CD4-positive, alpha-beta T cell treated with Interferon gamma for 1 hour (primary cell): ENCODE data around the gene DISC1.
"Not testable (repeated sequence)": the region's sequence is repeated elsewhere in the genome, so short reads cannot be mapped to it uniquely, and the experiment has no call there.

Experiments used
- DNase-seq: peaks from one replicate; pipeline ENCODE4 v3.0.0-alpha.2; 2020

The DISC1 gene

DNA sequence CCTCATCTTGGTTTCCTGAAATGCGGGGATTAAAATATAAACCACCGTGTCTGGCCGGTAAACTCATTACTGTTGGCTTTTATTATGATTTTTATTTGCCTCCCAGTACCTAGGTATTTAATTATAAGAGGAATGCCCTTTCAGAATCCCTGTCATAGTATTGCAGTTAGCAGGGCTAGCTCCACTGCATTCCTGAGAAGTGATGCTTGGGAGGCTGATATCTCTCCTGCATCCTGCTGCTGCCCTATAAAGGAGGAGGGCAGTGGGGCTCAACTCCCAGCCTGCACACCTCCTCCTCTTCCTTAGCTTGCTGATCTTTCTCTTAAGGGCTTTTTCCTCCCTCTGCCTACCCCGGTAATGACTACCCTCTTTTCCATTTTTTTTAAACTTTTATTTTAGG, 19.9 kb upstream of the DISC1 start:
- DNase-seq, result no peak

- no peak for DNase-seq
Observed at GRCh38 chr1:231610388-231610787, 16.2 kb upstream of the DISC1 start.

DNA sequence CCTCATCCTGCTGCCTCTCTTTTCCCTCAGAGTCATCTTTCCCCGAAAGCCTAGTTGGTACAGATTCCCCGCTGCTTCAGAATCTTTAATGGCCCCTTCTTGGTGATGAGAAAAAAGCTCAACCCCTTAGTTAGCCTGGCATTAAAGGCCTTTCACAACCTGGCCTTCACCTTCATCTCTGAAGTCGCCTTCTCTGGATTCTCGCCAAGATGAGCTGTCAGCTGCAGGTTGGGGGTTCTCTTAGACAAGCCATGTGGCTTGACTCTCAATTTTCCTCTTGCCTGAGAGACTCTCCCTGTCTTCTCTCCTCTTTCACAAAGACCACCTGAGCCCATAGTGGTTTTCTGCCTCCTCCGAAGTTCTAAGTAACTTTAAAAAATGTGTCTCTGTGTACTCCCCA, 15.5 kb upstream of the DISC1 start:
- DNase-seq, result no peak

DNA sequence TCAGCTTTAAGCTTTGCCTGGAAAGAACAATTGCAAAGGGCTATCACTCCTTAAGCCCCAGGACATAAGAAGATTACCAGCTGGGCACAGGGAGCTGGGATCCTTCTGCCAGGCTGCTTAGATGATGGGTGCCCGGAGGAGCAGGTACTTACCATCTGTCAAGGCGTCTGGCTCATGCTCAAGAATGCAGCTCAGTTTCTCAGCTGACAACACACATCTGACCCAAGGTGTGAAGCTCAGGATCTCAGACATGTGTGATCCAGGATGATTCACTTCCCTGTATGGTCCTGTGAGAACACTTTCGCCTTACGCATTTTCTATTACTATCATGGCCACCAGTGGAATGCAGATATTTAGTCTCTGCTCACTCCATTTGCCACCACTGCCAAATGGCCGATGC, 14.7 kb upstream of the DISC1 start:
- no peak for DNase-seq

GRCh38 chr1:231612393-231613089, 14.0 kb upstream of the DISC1 start:
- DNase-seq, result peak; percentile 54

GRCh38 chr1:231613419-231614349, 12.9 kb upstream of the DISC1 start:
- DNase-seq, result no peak

DNA sequence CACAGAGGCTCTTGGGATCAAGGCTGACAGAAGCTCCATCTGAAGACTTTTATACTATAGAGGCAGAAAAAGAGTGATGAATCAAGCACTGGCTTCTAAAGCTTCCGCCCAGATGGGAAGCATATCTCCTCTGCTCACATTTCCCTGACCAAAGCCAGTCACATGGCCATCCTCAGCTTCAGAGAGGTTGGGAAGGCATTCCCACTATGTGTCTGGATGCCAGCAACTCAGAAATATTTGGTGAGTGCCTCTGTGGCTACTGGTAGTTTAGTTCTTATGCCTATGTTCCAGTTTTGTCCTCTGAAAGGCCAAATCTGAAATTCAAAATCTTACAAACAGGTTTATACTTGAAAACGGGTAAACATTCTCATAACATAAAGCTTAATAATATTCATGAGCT, 9.9 kb upstream of the DISC1 start:
- no peak for DNase-seq

DNA sequence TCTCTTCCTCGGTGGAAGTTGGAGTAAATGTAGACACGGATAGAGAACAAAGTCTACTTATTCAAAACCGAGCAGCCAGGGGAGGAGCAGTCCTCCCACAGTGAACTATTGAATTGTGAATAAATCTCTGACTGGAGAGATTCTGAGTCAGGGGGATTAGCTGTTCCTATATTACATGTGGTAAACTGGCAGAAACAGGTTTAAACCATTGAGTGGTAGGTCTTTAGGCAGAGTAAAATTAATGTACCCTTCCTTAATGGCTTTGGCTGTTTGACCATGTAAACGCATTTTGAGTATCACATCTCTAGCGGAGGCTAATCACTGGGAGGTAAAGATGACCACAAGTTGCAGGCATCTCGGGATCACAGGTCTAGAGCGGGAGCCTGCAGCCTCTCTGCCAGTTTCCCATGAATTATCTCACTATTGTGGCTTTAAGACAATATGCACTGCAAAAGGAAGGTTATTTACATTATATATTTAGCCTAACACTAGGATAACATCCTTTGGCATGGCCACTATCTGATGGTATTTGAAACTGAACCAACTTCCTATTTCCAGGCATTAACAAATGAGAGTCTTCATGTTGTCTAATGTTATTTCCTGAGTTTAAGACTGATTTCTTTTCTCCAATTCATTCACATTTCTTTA, 7.9 kb upstream of the DISC1 start:
- DNase-seq, result no peak

- no peak for DNase-seq
Observed at GRCh38 chr1:231619257-231619634, 7.3 kb upstream of the DISC1 start.

DNA sequence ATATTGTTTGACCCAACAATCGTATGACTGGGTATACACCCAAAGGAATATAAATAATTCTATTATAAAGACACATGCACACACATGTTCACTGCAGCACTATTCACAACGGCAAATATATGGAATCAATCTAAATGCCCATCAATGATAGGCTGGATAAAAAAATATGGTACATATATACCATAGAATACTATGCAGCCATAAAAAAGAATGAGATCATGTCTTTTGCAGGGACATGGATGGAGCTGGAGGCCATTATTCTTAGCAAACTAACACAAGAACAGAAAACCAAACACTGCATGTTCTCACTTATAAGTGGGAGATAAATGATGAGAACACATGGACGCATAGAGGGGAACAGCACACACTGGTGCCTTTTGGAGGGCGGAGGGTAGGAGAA, 1.5 kb upstream of the DISC1 start:
- not testable (repeated sequence) for DNase-seq

GRCh38 chr1:231625975-231626534, 535 bp upstream of the DISC1 start:
- peak; percentile 2 for DNase-seq

GRCh38 chr1:231626951-231627614, 493 bp downstream of the DISC1 start:
- DNase-seq, result peak; percentile 45

- DNase-seq, result no peak
Observed at GRCh38 chr1:231628207-231628876, 1.8 kb downstream of the DISC1 start.

DNA sequence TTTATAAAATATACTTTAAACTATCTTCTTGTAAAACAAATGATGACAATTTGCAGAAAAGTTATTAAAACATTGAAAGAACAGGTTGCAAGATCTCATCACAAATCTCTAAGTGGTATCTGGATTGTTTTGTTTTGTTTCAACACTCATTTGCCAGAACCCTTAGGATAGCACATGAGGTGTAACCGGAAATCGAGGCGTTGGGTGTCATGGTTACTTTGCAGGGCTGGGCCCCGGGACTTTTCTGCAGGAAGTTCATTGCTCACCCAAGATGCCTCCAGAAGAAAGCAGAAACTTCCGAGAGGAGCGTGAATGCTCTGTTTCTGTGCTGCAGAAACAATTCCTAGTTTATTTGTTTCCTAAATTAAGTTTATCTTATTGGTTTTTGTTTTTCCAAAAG, 2.5 kb downstream of the DISC1 start:
- peak; percentile 7 for DNase-seq

GRCh38 chr1:231630558-231631205, 4.1 kb downstream of the DISC1 start:
- no peak for DNase-seq

- no peak for DNase-seq
Observed at GRCh38 chr1:231631717-231632116, 5.1 kb downstream of the DISC1 start.

DNA sequence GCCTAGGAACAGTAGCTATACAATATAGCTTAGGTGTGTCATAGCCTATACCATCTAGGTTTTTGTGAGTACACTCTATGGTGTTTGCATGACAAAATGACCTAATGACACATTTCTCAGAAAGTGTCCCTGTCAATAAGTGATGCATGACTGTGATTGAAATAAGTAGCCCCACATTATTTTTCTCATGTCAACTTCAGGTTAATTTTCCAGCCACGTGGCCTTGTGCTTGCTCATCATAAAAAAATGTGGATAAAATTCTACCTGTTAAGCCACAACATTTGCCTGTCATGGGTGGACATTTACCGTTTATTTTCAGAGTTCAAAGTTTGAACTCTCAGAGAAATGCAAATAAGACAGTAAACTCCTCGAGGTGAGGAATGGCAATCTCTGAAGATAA, 5.5 kb downstream of the DISC1 start:
- no peak for DNase-seq

DNA sequence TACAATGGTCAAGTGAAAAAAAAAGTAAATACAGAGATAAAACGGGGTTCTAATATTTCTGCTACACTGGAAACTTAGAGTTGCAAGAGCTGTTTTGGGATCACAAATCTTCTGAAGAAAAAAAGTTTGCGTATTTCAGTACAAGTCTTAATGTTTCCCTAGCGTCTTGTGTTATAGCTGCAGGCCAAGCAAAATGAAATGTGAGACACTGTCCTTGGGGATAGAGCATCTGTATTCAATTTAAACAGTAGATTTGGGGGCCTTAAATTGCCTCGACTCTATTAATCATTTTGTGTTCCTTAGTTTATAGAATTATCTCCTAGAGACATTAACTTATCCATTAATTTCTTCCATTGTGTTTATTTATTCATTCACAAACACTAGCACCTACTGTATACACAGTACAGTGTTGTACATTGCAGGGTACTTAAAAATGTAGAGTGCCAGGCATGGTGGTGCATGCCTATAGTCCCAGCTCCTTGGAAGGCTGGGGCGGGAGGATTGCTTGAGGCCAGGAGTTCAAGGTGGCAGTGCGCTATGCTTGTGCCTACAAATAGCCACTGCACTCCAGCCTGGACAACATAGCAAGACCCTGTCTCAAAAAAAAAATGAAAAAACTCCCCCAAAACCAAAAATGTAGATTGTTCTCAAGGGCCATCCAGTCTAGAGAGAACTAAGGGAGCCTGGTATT, 7.9 kb downstream of the DISC1 start:
- DNase-seq, result no peak

- no peak for DNase-seq
Observed at GRCh38 chr1:231636157-231636556, 9.6 kb downstream of the DISC1 start.

- DNase-seq, result not testable (repeated sequence)
Observed at GRCh38 chr1:231636922-231637321, 10.3 kb downstream of the DISC1 start.

DNA sequence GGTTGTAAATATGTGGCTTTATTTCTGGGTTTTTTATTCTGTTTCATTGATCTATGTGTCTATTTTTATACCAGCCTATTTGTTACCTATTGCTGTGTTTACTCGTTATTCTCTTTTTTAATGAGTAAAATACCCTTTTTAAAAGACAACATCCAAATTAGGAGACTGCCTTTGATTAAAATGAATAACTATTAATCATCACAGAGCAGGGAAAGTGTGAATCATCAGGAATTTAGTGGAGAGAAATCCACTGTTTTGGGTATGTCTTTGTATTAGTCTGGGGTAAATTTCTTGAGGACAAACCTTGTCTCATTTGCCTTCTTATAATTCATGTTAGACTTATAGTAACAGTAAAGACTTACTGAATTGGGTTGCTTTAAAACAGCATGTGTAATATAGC, 12.1 kb downstream of the DISC1 start:
- DNase-seq, result no peak
